Activated CD8-positive, alpha-beta T cell treated with anti-CD3 and anti-CD28 coated beads for 36 hours (primary cell): Measurements from ENCODE around the gene GASK1A. TPM values are rescaled to one million over a fixed set of nuclear protein-coding genes. Genes with fewer than 3 reads are reported as not detected.

Experiments
- ATAC-seq: fragments of 200-7000 bp; cut with Tn5 transposase; one replicate; pipeline ENCODE4 v1.10.0; 2021; ENCODE audit warnings: mild to moderate bottlenecking, moderate library complexity
- CTCF ChIA-PET: fragments of 350-600 bp; sonication (Branson Sonifier 250); formaldehyde crosslinking; loops from one replicate; lab custom pipeline; 2021; ENCODE audit warnings: antibody characterized with exemption; lab: Charles Lee
- POLR2A ChIA-PET: fragments of 350-600 bp; sonication (Branson Sonifier 250); formaldehyde crosslinking; loops from one replicate; lab custom pipeline; 2021; ENCODE audit warnings: antibody characterized with exemption; lab: Charles Lee
- DNase-seq: peaks from one replicate; pipeline ENCODE4 v3.0.0-alpha.2; 2020
- H3K27ac Mint-ChIP-seq: one replicate; pipeline ENCODE4 v1.8.0; 2021; ENCODE audit warnings: mild to moderate bottlenecking, mixed read lengths
- H3K27me3 Mint-ChIP-seq: one replicate; pipeline ENCODE4 v1.8.0; 2021; ENCODE audit warnings: mixed read lengths
- H3K36me3 Mint-ChIP-seq: one replicate; pipeline ENCODE4 v1.8.0; 2021; ENCODE audit warnings: low read depth, mixed read lengths
- H3K4me1 Mint-ChIP-seq: one replicate; pipeline ENCODE4 v1.8.0; 2021; ENCODE audit warnings: low read depth, mixed read lengths
- H3K4me3 Mint-ChIP-seq: one replicate; pipeline ENCODE4 v1.8.0; 2021; ENCODE audit warnings: mild to moderate bottlenecking, moderate library complexity, mixed read lengths
- H3K9me3 Mint-ChIP-seq: one replicate; pipeline ENCODE4 v1.8.0; 2021; ENCODE audit warnings: mixed read lengths
- intact Hi-C: fragments of 100-400 bp; cut with micrococcal nuclease; formaldehyde crosslinking; loops from one replicate; pipeline ENCODE4 v1.10.0; 2022
- total RNA-seq, 2 experiments: library from RNA; stranded (reverse); gene quantifications; one replicate each; pipeline ENCODE4 v1.2.3, GENCODE V29; 2021
- TF ChIP-seq, protein P1 (sequence below): fragments of 200-600 bp; IDR thresholded peaks from one replicate; pipeline ENCODE4 v1.8.0; 2022; ENCODE audit warnings: antibody characterized with exemption, mild to moderate bottlenecking

GASK1A gene
- total RNA-seq, 2 experiments from 2014 or later: 0.11 TPM; not detected in 1

DNA sequence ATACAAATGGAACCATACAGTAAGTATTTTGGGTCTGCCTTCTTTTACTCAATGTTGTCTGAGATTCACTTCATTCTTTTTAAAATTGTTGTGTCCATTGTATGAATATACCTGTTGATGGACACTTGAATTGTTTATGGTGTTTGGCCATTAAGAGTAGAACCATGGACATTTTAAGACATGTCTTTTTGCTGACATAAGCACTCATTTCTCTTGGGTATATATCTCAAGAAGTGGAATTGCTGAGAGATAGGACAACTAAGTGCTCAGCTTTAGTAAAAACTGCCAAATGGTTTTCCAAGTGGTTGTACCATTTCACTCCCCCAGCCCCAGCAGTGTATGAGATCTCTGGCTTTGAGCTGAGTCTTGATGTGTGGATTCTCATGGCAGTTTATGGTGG lies 98.6 kb downstream of the GASK1A start:
- TF ChIP-seq, protein P1, sequence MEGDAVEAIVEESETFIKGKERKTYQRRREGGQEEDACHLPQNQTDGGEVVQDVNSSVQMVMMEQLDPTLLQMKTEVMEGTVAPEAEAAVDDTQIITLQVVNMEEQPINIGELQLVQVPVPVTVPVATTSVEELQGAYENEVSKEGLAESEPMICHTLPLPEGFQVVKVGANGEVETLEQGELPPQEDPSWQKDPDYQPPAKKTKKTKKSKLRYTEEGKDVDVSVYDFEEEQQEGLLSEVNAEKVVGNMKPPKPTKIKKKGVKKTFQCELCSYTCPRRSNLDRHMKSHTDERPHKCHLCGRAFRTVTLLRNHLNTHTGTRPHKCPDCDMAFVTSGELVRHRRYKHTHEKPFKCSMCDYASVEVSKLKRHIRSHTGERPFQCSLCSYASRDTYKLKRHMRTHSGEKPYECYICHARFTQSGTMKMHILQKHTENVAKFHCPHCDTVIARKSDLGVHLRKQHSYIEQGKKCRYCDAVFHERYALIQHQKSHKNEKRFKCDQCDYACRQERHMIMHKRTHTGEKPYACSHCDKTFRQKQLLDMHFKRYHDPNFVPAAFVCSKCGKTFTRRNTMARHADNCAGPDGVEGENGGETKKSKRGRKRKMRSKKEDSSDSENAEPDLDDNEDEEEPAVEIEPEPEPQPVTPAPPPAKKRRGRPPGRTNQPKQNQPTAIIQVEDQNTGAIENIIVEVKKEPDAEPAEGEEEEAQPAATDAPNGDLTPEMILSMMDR: no peak
- CTCF ChIA-PET: interaction anchor here (1.1 to 4.0 kb wide), 2 partner anchors 11 to 116 kb away, joined by 3 to 19 read pairs; no protein-coding TSS in a partner anchor
- no peak for ATAC-seq
- H3K9me3 Mint-ChIP-seq: no peaks in the 10 kb centered on the region
- H3K4me1 Mint-ChIP-seq: peaks cover 3% of the 10 kb centered on the region
- no peaks in the 10 kb centered on the region for H3K27me3 Mint-ChIP-seq
- intact Hi-C loops: loop anchor here (10.0 kb wide), 1 partner anchor 113 kb away; no protein-coding TSS in a partner anchor
- no peak overlapping the region for H3K4me3 Mint-ChIP-seq
- H3K36me3 Mint-ChIP-seq: peaks cover 29% of the 10 kb centered on the region
- no peak overlapping the region for H3K27ac Mint-ChIP-seq
- POLR2A ChIA-PET: no interaction called here
- no peak for DNase-seq

DNA sequence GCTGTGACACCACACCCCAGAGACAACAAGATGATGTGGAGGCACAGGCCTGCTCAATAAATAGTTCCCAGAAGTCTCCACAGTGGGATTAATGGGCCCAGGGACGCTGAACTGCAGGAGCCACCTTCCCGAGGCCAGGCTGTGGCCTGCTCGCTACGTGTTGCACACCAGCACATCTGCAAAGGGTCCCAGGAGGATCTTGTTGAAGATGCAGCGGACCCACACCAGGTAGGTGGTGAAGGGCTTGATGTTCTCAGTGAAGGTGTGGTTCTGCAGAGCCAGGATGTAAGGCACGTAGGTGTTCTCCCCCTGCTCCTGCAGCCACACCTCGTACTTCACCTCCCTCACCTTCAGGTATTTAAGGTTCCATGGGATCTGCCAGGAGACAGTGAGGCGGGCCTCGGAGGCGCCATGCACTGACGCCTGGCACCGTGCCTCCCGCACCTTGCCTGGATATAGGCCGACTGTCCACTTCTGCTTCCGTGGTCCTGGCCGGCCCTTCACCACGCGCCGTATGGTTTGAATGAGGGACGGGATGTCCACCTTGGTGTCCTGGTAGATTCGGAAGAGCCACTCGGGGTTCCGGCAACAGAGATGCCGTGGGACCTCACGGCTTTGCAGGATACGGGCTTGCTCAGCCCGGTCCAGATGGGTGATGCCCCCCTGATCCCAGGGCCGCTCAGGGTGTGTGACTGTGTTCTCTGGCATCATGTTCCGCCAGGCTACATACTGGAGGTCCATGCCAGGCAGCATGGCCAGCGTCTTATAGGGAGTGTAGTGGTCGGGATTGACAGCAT lies 100.6 kb downstream of the GASK1A start:
- ChIA-PET CTCF (no interaction called here), POLR2A (no interaction called here)
- TF ChIP-seq, protein P1: no peak
- ATAC-seq (no peak), DNase-seq (no peak)
- no peak overlapping the region for H3K27ac Mint-ChIP-seq
- H3K4me3 Mint-ChIP-seq: no peak overlapping the region
- H3K9me3 Mint-ChIP-seq: no peaks in the 10 kb centered on the region
- H3K36me3 Mint-ChIP-seq: peaks cover 35% of the 10 kb centered on the region
- H3K27me3 Mint-ChIP-seq: no peaks in the 10 kb centered on the region
- no peaks in the 10 kb centered on the region for H3K4me1 Mint-ChIP-seq
- intact Hi-C loops: loop anchor here (10.0 kb wide), 1 partner anchor 115 kb away; no protein-coding TSS in a partner anchor

DNA sequence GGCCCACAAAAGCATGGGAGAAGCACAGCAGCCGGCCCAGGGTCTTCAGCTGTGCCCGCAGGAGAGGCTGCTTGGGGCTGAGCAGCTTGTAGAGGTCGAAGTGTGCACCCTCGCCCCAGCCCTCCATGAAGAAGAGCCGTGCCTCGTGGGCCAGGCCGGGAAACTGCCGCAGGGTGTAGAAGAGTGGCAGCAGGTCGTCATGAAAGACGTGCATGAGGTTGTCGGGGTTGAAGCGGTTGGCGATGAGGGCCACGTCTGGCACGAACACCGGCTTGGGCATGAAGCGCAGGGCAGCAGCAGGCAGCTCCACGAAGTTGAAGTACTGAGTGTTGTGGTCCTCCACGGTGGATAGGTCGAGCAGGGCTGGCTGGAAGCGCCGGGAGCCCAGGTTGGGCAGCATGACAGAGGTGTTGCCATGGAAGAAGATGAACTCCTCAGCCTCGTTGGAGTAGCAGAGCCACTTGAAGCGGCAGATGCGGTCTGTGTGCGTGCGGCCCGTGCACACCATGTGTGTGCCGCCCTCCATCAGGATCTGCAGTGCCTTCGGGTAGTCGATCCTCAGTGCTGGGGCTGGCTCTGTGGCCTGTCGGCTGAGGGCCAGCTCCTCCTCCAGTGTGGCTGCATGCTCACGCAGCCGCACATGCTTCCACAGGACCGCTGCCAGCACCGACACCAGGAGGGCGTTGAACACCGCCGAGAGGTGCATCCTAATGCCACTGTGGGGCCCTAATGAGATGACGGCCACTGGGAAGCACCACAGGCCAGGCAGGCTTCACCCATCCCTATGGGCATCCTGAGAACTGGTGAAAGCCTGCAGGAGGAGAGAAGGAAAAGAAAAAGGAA lies 101.8 kb downstream of the GASK1A start:
- POLR2A ChIA-PET: no interaction called here
- TF ChIP-seq, protein P1: no peak
- intact Hi-C loops: no loop called here
- CTCF ChIA-PET: interaction anchor here (1.1 kb wide), 1 partner anchor 22 kb away, joined by 3 read pairs; no protein-coding TSS in a partner anchor
- DNase-seq: no peak
- H3K4me3 Mint-ChIP-seq: no peak overlapping the region
- H3K9me3 Mint-ChIP-seq: no peaks in the 10 kb centered on the region
- H3K36me3 Mint-ChIP-seq: peaks cover 39% of the 10 kb centered on the region
- ATAC-seq: no peak
- H3K27ac Mint-ChIP-seq: no peak overlapping the region
- no peaks in the 10 kb centered on the region for H3K27me3 Mint-ChIP-seq
- H3K4me1 Mint-ChIP-seq: no peaks in the 10 kb centered on the region

DNA sequence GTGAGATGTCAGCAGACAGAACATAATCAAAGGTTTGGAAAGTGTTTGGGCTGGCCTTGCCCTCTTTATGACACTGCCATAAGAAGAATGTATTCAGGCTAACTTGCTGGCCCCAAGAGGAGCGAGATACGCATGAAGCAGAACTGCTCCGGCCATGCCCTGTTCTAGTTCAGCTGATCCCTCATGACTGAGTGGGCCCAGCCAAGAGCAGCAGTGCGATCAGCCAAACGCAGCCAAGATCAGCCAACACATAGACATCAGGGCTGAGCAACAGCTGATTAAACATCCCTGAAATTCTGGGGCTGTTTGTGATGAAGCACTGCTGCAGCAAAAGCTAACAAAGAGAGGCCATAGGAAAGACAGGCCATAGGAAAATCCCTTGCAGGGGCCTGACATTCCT lies 102.7 kb downstream of the GASK1A start:
- H3K36me3 Mint-ChIP-seq: peaks cover 39% of the 10 kb centered on the region
- intact Hi-C loops: no loop called here
- POLR2A ChIA-PET: no interaction called here

More for the DNA sequence above, 102.7 kb downstream of the GASK1A start:
- DNase-seq: no peak
- H3K27me3 Mint-ChIP-seq: no peaks in the 10 kb centered on the region
- ATAC-seq: no peak
- no peaks in the 10 kb centered on the region for H3K9me3 Mint-ChIP-seq
- CTCF ChIA-PET: interaction anchor here (1.1 to 1.5 kb wide), 2 partner anchors 11 to 23 kb away, joined by 3 to 6 read pairs; no protein-coding TSS in a partner anchor
- H3K27ac Mint-ChIP-seq: no peak overlapping the region
- TF ChIP-seq, protein P1: no peak
- peaks cover 5% of the 10 kb centered on the region for H3K4me1 Mint-ChIP-seq
- H3K4me3 Mint-ChIP-seq: no peak overlapping the region
